Measurements from ENCODE around the gene MAZ. TPM values are rescaled to one million over a fixed set of nuclear protein-coding genes. Genes with fewer than 3 reads are reported as not detected.
A peak's percentile ranks its signal among the peaks of the same experiment; 100 is the strongest.
"Not testable (repeated sequence)": the region's sequence is repeated elsewhere in the genome, so short reads cannot be mapped to it uniquely, and the experiment has no call there.

Gene MAZ
- total and polyA plus RNA-seq, 2 experiments from 2014 or later, result 76.8 to 215 TPM

DNA sequence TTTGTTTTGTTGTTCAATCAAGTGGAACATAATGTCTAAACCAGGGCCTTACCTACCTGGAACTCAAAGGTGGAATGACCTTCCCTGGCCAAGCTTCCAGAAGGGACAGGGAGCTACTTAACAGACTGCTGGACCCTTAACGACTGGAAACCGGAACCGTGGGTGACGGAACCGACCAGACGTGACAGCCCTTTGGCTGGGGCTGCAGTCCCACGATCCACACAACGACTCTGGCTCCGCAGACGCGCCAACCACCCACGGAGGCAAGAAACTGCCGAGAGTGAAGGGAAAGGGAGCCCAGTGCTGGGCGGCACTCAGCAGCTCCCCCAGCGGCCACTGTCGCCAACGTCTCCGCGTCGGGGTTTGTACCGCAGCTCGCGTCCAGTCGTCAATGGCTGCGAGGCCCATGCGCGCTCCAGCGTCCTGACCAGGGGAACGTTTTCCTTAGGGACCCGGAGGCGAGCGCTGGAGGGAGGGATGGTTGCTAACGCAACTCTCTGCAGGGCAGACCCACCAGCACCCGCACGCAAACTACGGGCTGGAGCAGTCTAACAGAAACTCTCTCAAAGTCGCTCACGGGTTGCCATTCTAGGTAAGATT, 21.3 kb upstream of the MAZ start:
- Histone ChIP-seq H3K4me3 (peak overlapping the region; percentile 70), H3K4me1 (ENCODE audit: insufficient read depth) (peaks cover 3% of the 10 kb centered on the region; the same call in 1 of the 2 replicates), H4K20me1 (ENCODE audit: insufficient read depth) (no peaks in the 10 kb centered on the region), H3K9me2 (ENCODE audit: insufficient read depth) (no peaks in the 10 kb centered on the region), H3K36me3 (ENCODE audit: low read depth) (no peaks in the 10 kb centered on the region), H3K4me2 (ENCODE audit: unreplicated experiment) (peak overlapping the region; percentile 78), H3K79me2 (ENCODE audit: insufficient read depth) (no peaks in the 10 kb centered on the region), H3K9ac (peak overlapping the region; percentile 24; the same call in 1 of the 2 replicates), H2AFZ (peak overlapping the region; percentile 93), H3F3A (ENCODE audit: insufficient read depth) (peaks cover 5% of the 10 kb centered on the region; the same call in 1 of the 2 replicates), H3K27me3 (replicated peaks; ENCODE audit: insufficient read depth) (0 out of 2 replicates have a peak, but pooled peaks cover under 1% of the 10 kb centered on the region), H3K9me3 (ENCODE audit: low read depth) (no peaks in the 10 kb centered on the region), H3K27ac (no peak overlapping the region)
- DNase-seq, result peak; percentile 86
- 3 to 5% methylated on average over 36 to 37 of the region's 38 CpGs for WGBS, 2 experiments (ENCODE audit: low coverage in 1 of 2, low lambda C conversion rate in 2 of 2, missing lambda C conversion rate in 2 of 2)
- TF ChIP-seq EZH2phosphoT487 (IDR thresholded peaks at IDR 0.05; ENCODE audit: insufficient read depth, low read depth) (no peak), EZH2 (IDR thresholded peaks at IDR 0.05; ENCODE audit: insufficient read depth, poor library complexity, severe bottlenecking) (no peak)
- in situ Hi-C loops (cut with MboI), result no loop called here

DNA sequence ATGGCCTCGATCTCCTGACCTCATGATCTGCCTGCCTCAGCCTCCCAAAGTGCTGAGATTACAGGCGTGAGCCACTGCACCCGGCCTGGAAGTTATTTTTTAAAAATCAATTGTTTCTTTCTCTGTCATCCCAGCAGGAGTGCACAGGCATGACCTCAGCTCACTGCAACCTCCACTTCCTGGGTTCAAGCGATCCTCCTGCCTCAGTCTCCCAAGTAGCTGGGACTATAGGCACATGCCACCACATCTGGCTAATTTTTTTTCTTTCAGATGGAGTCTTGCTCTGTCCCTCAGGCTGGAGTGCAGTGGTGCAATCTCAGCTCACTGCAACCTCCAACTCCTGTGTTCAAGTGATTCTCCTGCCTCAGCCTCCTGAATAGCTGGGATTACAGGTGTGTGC, 19.2 kb upstream of the MAZ start:
- H3K4me2 ChIP-seq (ENCODE audit: unreplicated experiment); H3K9me3 ChIP-seq (ENCODE audit: low read depth); H3K36me3 ChIP-seq (ENCODE audit: low read depth); H3K4me1 ChIP-seq (ENCODE audit: insufficient read depth); H3K27ac ChIP-seq; H3K9ac ChIP-seq; H3F3A ChIP-seq (ENCODE audit: insufficient read depth); H3K27me3 ChIP-seq (replicated peaks; ENCODE audit: insufficient read depth); H2AFZ ChIP-seq; H3K9me2 ChIP-seq (ENCODE audit: insufficient read depth); H3K4me3 ChIP-seq; H4K20me1 ChIP-seq (ENCODE audit: insufficient read depth); in situ Hi-C loops (cut with MboI); DNase-seq: not testable (repeated sequence)
- H3K79me2 ChIP-seq (ENCODE audit: insufficient read depth), result peaks cover 16% of the 10 kb centered on the region
- WGBS, 2 experiments (ENCODE audit: low coverage in 1 of 2, low lambda C conversion rate in 2 of 2, missing lambda C conversion rate in 2 of 2), result 85% methylated on average over 4 of the region's 4 CpGs

DNA sequence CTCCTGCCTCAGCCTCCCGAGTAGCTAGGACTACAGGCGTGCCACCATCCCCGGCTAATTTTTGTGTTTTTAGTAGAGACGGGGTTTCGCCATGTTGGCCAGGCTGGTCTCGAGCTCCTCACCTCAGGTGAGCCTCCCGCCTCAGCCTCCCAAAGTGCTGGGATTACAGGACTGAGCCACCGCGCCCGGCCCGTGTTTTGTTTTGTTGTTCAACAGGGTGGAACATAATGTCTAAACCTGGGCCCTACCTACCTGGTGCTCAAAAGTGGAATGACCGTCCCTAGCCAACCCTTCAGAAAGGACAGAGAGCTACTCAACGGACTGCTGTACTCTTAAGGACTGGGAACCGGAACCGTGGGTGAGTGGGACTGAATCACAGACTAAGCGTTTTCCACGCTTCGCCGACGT, 16.6 kb upstream of the MAZ start:
- peak overlapping the region; percentile 81 for H3K27ac ChIP-seq
- H3F3A ChIP-seq (ENCODE audit: insufficient read depth), result peaks cover 5% of the 10 kb centered on the region; the same call in 1 of the 2 replicates
- TF ChIP-seq EZH2phosphoT487 (IDR thresholded peaks at IDR 0.05; ENCODE audit: insufficient read depth, low read depth), result no peak
- no peak for TF ChIP-seq EZH2 (IDR thresholded peaks at IDR 0.05; ENCODE audit: insufficient read depth, poor library complexity, severe bottlenecking)
- H3K9me2 ChIP-seq (ENCODE audit: insufficient read depth), result no peaks in the 10 kb centered on the region
- in situ Hi-C loops (cut with MboI), result no loop called here
- no peaks in the 10 kb centered on the region for H3K27me3 ChIP-seq (replicated peaks; ENCODE audit: insufficient read depth)
- H2AFZ ChIP-seq, result peak overlapping the region; percentile 100
- H3K4me3 ChIP-seq, result peak overlapping the region; percentile 84
- H3K79me2 ChIP-seq (ENCODE audit: insufficient read depth), result peaks cover 42% of the 10 kb centered on the region
- H4K20me1 ChIP-seq (ENCODE audit: insufficient read depth), result no peaks in the 10 kb centered on the region
- H3K9me3 ChIP-seq (ENCODE audit: low read depth), result no peaks in the 10 kb centered on the region
- WGBS, 2 experiments (ENCODE audit: low coverage in 1 of 2, low lambda C conversion rate in 2 of 2, missing lambda C conversion rate in 2 of 2), result 56 to 64% methylated on average over 17 to 20 of the region's 20 CpGs
- no peak for DNase-seq
- H3K4me2 ChIP-seq (ENCODE audit: unreplicated experiment), result peak overlapping the region; percentile 88
- H3K4me1 ChIP-seq (ENCODE audit: insufficient read depth), result peaks cover 9% of the 10 kb centered on the region; the same call in 1 of the 2 replicates
- peak overlapping the region; percentile 83 for H3K9ac ChIP-seq
- no peaks in the 10 kb centered on the region for H3K36me3 ChIP-seq (ENCODE audit: low read depth)

DNA sequence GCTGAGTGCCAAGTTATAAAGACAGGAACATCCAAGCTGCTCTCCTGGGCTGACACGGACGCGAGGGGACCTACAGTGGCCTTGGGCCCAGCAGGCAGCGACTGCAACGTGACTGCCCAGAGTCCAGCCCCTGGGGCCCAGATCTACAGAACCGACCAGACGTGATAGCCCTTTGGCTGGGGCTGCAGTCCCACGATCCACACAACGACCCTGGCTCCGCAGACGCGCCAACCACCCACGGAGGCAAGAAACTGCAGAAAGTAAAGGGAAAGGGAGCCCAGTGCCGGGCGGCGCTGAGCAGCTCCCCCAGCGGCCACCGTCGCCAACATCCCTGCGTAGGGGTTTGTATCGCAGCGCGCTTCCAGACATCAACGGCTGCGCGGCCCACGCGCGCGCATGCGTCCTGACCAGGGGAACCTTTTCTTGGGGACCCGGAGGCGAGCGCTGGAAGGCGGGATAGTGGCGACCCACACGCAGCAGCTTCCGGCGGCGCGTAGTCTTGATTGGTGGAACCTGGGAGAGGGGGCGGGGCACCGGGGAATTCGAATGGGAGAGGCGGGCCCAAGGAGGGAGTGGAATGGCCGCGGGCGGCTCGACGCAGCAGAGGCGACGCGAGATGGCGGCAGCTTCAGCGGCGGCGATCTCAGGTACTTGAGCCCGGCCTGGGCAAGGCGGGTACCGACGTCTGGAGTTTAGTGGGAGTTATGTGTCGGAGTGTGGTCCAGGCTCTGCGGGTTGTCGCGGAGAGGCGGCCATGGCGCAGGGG, 16.0 kb upstream of the MAZ start, which contains the start of gene KIF22:
KIF22 (plus strand) TSS at position 569 of the 766 bp plus-strand sequence; CDS start at position 578, 9 bp downstream.
- DNase-seq, result peak; percentile 100
- in situ Hi-C loops (cut with MboI), result no loop called here
- Histone ChIP-seq H2AFZ (peak within 1 kb of the TSS; percentile 100), H3K9me3 (ENCODE audit: low read depth) (no peaks in the 10 kb centered on the region), H3K9me2 (ENCODE audit: insufficient read depth) (no peaks in the 10 kb centered on the region), H3K4me3 (peak within 1 kb of the TSS; percentile 84), H3K36me3 (ENCODE audit: low read depth) (no peaks in the 10 kb centered on the region), H3K4me1 (ENCODE audit: insufficient read depth) (peaks cover 9% of the 10 kb centered on the region; the same call in 1 of the 2 replicates), H3K27ac (peak within 1 kb of the TSS; percentile 81), H3K4me2 (ENCODE audit: unreplicated experiment) (peak within 1 kb of the TSS; percentile 88), H3K27me3 (replicated peaks; ENCODE audit: insufficient read depth) (no peaks in the 10 kb centered on the region), H3K9ac (peak within 1 kb of the TSS; percentile 86), H3K79me2 (ENCODE audit: insufficient read depth) (peaks cover 48% of the 10 kb centered on the region), H3F3A (ENCODE audit: insufficient read depth) (peaks cover 5% of the 10 kb centered on the region; the same call in 1 of the 2 replicates), H4K20me1 (ENCODE audit: insufficient read depth) (no peaks in the 10 kb centered on the region)
- WGBS, 2 experiments (ENCODE audit: low coverage in 1 of 2, low lambda C conversion rate in 2 of 2, missing lambda C conversion rate in 2 of 2), result 0 to 2% methylated on average over 61 to 67 of the region's 67 CpGs
- TF ChIP-seq EZH2 (IDR thresholded peaks at IDR 0.05; ENCODE audit: insufficient read depth, poor library complexity, severe bottlenecking), result no peak
- no peak for TF ChIP-seq EZH2phosphoT487 (IDR thresholded peaks at IDR 0.05; ENCODE audit: insufficient read depth, low read depth)

Data from GM23248 (cell line).